AG08396 (cell line): ENCODE results near the gene ADCK1.
"Not testable (repeated sequence)": the region's sequence is repeated elsewhere in the genome, so short reads cannot be mapped to it uniquely, and the experiment has no call there.

Experiments used
- DNase-seq: peaks from one replicate; pipeline ENCODE4 v3.0.0; 2012; ENCODE audit warnings: low spot score, mixed read lengths

ADCK1 gene

DNA sequence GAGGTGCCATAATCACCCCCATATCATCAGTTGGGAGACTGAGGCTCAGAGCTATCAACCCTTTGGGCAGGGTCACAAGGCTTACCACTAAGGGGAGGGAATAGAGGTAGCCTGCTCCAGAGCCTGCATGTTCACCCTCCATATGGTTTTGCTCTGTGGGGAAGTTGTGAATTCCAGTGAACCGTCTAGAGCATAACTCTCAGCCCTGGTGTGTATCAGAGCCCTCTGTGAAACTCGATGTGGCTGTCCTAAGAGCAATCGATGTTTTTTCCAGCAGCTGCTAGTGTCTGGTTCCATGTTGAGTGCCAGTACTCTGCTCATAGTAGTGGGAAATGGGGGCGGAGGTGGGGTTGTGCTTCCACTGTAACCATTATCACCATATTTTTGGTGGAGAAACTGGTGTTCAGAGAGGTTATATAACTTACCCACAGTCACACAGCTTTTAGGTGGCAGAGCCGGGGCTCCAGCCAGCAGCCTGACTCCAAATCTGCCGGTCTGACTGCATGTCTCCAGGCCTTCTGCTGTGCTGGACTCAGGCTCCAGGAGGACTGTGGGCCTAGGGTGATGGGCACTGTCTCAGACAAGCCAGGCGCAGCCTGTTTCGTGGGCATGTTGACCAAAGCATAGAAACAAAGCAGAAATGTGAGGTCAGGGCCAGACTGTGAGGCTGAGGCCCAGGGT, 104.2 kb downstream of the ADCK1 start:
- DNase-seq = no peak

DNA sequence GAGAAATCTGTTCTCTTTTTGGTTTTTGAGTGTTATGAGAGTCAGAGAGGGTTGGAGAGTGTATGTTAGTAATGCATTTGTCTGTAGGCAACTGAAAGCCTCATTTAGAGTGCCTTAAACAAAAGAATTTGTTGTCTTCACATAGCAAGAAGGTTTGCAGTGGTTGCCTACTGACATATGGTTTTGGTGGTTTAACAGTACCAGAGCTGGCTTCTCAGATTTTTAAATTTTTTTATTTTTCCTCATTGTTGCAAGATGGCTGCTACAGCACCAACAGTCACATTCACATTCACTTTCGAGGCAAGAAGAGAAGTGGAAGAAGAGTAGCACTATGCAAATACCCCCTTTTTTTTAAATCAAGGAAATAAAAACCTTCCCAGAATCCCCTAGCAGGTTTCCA, 106.5 kb downstream of the ADCK1 start:
- DNase-seq = no peak

DNA sequence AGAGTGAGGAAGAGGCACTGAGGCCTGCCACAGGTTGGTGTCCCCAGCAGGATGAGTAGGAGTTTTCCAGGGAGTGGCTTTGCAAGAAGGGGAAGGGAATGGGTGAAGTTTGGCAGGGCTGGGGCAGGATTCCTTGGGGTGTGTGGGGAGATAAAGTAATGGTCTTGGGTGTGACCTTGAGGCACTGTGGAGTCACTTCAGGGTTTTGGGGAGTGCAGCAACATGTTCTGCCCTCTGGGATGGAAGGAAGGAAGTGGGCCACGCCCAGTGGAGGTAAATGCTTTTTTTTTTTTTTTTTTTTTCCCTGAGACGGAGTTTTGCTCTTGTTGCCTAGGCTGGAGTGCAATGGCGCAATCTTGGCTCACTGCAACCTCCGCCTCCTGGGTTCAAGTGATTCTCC, 108.9 kb downstream of the ADCK1 start:
- no peak for DNase-seq

DNA sequence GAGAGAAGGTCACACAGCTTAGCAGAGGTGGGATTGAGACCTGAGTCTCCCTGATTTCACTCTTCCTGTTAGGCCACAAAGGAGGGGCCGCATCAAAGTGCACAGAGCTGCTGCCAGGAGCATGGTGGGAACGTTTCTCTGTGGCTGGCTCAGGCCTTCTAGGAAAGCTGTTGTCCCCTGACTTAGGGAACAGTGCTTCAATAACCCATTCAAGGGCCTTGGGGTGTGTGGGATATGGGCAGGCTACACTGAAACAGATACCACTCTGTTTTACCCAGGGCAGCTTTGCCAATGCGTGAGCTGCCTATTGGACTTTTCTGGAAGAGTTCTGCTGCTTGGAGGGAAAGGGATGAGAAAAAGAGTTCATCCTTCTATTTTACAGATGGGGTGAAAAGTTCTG, 110.0 kb downstream of the ADCK1 start:
- no peak for DNase-seq

DNA sequence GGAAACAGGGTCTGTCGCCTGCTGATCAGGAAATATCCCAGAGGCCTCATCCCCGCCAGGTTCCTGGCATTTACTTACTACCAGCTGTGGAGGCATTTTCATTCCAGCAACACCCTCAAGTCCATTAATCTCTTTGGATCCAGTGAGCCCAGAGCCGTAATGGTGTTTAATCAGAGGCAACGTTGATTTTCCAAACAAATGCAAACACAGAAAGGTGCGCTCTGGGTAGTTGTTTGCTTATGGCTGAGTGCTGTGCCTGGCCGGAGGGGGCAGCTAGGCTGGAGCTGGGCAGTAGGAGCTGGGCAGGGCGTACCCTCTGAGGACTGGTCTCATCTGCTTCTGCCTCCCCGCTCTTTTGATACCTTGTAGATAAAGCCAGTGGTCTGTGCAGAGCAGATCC, 110.6 kb downstream of the ADCK1 start:
- DNase-seq = no peak

DNA sequence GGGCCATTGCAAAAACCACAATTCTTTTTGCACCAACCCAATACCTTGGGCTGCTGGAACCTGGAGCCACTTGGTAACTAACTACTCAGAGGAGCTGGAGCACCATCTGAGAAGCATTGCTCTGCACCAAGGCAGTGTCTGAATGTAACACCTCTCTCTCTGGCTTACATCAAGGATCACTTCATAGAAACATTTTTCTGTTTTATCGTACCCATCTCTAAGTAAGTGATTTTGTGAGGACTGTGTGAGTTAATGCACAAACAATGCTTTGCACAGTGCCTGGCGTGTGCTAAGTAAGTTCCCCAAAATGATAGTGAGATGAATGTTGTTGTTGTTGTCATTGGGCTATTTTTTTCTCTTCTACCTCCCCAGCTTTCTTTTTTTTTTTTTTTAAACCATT, 111.4 kb downstream of the ADCK1 start:
- no peak for DNase-seq

DNA sequence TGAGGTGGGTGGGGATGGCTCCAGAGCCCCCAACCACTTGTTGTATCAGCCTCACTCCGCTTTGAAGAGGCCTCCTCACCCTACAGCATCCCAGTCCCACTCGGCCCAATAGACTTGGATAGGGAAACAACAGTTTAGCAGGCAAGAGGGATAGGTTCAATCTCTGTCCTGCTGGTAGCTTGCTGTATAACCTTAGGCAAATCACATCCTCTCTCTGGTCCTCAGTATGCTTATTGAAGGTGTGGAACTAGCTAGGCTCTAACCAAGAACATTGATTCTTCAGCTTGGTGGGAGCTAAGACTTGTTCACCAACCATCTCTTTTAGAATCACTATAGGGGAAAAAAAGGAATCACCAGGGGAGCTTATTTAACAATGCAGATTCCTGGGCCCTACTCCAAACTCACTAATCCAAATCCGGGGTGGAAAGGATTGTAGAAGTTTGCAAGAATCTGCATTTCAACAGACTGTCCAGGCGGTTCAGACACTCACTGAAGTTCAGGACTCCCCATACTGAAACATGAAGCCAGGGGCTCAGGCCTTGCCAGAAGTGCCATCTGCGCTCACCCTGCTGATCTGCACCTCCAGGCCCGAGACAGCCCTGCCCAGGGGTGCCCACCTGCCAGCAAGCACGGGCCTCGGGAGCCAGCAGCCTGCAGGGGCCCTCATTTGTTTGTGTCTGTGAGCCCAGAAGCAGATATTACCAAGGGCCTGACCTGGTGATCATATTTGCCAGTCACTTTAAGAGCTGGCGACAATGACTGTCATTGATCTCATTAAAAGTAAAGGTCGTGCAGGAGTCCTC, 113.0 kb downstream of the ADCK1 start:
- no peak for DNase-seq

DNA sequence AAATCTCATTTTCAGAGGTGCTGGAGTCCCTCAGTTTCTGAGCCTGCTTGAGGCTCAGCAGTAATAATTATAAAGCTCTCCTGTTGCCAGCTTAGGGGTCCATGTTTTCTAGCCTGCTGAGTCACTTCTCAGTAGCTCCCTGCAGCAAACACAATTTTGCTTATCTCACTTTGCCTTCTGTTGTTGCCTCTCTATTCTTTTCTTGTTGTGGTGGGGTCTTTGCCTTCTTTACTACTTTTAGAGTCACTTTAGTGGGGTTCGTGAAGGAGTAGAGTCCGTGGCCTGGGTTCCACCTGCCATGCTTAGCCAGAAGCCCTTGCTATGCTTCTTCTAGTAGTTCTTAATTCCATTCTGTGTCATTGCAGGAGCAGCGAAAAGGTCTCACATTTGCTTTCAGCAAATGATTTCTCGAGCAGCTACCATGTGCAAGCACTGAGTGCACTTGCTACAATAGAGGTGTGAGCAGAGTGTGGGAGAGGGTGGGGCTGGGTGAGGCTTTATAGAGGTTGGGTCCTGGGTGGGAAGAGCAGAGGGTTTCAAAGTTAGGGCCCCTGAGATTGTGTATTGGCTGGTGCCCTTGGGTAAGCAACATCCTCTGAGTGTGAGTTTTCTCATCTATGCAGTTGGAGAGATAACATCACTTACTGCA, 114.3 kb downstream of the ADCK1 start:
- DNase-seq = no peak

DNA sequence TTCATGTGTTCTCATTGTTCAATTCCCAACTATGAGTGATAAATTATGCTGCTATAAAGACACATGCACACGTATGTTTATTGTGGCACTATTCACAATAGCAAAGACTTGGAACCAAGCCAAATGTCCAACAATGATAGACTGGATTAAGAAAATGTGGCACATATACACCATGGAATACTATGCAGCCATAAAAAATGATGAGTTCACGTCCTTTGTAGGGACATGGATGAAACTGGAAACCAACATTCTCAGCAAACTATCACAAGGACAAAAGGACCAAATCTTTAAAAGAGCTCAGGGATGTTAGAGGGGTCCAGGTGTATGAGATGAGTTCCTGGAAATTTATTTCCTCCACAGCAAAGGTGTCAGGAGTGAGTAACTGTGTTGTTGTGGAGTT, 115.5 kb downstream of the ADCK1 start:
- not testable (repeated sequence) for DNase-seq

DNA sequence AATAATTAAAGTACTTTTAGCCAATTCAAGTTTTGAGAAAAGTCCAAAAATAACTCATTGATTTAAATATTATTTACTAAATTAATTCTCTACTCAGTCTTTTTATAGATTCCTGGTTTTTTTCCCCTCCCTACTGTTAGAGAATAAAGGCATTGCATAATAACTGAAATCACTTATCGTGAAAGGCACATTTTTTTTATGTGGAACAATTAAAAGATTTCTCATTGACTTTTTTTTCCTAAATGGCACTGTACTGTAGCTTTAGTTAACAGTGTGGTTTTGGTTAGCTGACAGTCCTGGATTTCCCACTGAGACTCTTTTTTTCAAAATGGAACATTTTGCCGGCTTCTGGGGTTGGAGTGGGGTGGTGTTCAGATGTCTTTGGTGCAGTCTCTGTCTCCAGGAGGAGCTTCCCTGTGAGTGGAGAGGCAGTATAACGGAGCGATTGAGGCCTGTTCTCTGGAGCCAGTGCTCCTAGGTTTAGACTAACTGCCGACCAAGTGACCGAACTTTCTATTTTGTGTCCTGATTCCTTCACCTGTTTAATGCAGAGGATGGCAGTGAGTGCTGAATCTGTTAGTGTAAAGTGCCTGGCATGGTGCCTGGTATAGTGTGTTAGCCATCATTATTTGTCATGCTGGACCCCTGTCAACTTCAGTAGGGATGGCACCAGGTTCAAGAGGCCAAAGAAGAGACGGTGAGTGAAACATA, 117.7 kb downstream of the ADCK1 start:
- no peak for DNase-seq

DNA sequence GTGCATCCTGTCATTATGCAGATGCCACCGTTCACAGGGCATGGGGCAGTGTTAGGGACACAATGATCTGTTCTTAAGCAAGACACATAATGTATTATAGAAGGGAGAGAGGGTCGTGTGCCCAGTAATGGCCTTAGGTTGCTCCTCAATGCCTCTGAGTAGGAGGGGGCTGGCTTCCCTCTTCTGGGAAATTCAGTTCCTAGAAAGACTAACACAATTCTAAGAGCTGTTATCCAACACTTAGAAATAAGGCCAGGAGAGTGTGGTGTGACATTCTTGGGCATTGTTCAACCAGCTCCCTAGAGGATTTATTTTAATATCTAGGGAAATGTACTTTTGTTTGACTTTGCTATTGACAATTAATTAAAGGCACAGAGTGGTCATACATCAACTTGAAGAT, 118.5 kb downstream of the ADCK1 start:
- no peak for DNase-seq

DNA sequence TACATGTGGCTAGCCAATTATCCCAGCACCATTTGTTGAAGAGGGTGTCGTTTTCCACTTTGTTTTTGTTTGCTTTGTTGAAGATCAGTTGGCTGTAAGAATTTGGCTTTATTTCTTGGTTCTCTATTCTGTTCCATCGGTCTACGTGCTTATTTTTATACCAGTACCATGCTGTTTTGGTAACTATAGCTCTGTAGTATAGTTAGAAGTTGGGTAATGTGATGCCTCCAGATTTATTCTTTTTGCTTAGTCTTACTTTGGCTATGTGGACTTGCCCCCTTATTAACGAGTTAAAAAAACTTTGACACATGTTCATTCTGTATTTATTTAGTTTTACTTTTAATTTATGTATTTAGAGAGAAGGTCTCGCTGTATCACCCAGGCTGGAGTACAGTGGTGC, 120.4 kb downstream of the ADCK1 start:
- DNase-seq = no peak

DNA sequence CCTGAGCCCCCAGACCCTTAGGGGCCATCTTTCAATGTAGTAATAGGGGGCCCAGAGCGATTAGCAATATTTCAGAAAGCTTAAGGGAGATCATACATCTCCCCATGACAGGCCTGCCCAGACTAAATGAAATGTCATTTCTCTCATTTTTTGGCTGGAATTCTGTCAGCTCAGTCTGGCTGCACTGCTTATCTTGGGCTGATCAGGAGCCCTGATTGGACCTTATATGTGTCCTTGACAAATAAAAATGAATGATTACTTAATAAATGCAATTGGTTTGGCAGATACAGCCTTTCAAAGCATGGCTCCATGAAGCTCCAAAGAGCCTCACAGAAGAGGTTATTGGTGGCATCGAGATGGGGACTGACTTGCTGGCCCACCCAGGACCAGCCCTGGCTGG, 121.9 kb downstream of the ADCK1 start:
- no peak for DNase-seq

DNA sequence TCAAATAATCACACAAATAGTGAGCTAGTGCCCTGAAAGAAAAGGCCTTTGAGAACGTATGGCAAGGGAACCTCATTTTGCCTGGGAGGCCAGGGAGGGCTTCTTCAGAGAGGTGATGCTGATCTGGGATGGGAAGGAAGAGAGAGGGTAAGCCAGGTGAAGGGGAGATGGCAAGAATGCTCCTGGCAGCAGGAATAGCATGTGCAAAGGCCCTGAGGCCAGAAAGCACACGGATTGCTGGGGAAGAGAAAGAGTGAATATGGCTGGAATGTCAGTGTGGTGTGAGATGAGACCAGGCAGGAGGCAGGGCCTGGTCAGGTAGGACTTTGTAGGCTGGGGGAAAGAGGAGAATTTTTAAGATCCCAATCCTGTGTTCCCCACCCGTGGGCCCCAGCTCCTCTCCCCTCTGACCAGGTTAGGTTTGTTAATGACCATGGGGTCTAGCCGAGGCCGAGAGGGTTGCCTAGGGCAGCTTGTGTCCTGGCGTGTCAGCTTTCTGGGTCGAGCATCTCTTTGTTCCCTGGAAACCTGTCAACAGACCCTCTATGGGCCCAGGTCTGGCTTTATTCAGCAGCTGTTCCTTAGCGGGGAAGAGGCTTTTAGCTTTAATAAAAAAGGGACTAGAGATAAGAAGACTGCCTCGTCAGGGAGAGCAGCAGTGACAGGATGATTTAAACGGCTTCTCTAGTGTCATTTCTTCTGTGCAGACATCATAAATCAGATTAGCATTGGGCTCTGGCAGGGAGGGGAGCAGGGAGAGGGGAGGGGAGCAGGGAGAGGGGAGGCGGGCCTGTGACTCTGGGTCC, 123.4 kb downstream of the ADCK1 start:
- no peak for DNase-seq

DNA sequence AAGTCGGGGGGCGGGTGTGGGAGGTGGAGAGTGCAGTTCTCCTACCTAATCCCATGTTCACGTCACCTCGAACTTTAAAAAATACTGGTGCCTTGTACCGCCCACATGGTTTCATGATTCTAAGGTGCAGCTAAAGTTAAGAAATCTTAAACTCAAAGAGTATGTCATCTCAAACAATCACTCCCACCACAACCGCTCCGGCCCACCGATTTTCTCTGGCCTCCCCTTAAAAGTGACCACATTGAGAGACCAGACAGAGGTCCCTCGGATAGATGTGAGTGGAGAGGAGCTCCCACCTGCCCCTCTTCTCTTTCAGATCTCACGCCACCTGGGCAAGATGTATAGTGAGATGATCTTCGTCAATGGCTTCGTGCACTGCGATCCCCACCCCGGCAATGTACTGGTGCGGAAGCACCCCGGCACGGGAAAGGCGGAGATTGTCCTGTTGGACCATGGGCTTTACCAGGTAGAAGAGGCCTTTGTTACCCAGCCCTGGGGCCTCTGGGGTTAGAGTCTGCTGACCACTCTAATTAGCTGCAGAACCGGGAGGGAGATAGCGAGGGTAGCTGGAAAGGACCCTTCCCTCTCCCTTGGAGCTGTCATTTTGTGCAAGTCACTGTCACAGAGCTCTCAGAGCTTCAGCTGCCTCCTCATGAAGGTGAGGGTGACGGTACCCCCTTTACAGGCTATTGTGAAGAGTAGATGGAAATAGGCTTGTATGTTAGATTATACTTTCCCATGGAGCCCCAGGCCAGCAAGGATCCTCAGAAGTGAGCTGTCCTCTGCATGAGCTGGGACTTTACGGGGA, 124.4 kb downstream of the ADCK1 start:
- no peak for DNase-seq

DNA sequence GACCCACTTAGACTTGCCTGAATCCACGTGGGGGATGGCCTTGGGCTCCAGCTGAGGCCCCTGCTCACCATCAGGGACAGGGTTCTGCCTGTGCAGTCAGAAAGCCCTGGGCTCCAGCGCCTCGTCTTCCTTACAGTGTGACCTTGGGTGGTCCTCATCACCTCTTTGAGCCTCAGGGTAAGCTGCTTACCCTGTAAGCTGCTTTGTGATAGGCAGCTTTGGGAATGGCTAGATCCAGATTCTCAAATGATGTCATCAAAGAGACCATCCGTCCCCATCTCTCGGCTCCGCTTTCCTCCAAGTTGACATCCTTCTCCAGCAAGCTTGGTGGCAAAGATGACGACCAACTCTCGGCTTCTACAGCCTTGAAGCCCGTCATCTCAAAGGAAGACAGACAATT, 127.0 kb downstream of the ADCK1 start:
- no peak for DNase-seq

DNA sequence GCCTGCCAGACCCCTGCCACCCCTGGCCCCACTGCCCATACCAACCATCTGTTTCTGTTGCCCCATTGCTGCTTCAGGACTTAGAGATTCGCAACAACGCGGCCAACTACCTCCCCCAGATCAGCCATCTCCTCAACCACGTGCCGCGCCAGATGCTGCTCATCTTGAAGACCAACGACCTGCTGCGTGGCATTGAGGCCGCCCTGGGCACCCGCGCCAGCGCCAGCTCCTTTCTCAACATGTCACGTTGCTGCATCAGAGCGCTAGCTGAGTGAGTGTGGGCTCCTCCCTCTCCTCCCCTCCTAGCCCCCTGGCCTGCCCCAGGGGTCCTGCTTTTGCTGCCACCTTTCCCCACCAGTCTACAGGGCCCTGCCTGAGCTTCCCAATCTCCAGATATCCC, 131.5 kb downstream of the ADCK1 start:
- DNase-seq = no peak

DNA sequence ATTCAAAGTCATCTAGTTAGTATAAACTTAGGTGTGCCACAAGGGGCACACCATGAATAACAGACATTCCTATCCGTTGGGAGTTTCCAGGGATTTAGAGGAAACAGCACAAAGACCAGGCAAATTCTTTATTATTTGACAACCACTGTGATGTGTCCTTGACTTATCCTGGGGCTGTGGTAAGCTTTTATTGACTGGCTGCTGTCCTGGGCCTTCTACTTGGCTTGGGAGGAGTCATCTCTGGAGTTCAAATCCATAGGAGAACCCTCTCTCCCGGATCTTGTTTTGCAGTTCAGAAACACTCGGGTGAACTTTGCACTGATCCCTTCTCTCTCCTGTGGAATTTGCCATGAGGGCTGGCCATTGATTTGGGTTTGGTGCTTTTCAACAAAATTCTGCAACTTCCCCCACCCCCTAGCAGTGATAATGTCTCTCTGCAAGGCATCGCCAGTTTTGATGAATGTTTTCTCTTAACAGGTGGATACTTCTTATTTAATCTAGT, 136.3 kb downstream of the ADCK1 start:
- DNase-seq = no peak

DNA sequence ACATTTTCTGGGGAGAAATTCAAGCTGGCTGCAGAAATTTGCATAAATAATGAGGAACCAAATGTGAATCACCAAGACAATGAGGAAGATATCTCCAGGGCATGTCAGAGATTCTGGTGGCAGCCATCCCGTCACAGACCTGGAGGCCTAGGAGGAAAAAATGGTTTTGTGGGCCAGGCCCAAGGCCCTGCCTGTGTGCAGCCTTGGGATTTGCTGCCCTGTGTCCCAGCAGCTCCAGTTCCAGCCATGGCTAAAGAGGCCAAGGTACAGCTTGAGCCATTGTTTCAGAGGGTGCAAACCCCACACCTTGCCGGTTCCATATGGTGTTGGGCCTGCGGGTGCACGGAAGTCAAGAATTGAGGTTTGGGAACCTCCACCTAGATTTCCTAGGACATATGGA, 147.5 kb downstream of the ADCK1 start:
- no peak for DNase-seq

DNA sequence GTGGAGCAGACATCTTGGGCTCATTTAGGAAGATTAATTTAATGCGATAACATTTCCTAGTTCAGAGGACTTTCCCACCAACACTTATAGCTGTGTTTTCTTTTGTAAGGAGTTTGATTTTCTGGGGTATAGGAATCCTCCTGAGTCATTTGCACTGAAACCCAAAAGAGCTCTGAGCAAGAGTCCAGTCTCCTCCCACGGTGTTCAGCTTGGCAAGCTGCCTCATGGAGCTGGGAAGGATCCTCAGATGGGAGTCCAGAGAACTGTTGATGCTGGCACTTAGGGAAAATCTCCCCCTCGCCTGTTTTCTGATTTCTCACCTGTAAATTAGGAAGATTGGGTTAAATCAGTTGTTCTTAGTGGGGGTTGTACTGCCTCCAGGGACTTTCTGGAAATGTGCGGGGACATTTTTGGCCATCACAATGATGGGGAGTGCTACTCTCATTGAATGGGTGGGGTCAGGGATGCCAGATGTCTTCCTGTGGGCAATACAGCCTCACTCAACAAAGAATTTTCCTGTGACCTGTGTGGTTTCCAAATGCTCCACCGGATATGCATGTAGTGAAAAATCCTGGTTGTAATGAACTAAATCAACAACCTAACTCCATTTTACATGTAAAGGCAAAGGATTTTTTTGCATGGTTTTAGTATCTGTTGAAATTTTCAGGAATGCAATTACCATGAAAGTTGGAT, 150.6 kb downstream of the ADCK1 start:
- no peak for DNase-seq
